ENCODE measurements around the gene C4BPA.

C4BPA gene

GRCh38 chr1:207059881-207060280, 44.2 kb upstream of the C4BPA start:
- no peak overlapping the region for H3K4me3 ChIP-seq (ENCODE audit: low read depth, low read length)
- no peak for DNase-seq (ENCODE audit: low read depth)
- no peak for TF ChIP-seq CTCF (IDR thresholded peaks at IDR 0.05; ENCODE audit: insufficient read depth, low read depth, low read length, missing control alignments)

- TF ChIP-seq CTCF (IDR thresholded peaks at IDR 0.05; ENCODE audit: insufficient read depth, low read depth, low read length, missing control alignments) = no peak
- no peak for DNase-seq (ENCODE audit: low read depth)
- H3K4me3 ChIP-seq (ENCODE audit: low read depth, low read length) = no peak overlapping the region
Observed at GRCh38 chr1:207060596-207060995, 43.4 kb upstream of the C4BPA start.

- no peak for DNase-seq (ENCODE audit: low read depth)
- no peak overlapping the region for H3K4me3 ChIP-seq (ENCODE audit: low read depth, low read length)
- TF ChIP-seq CTCF (IDR thresholded peaks at IDR 0.05; ENCODE audit: insufficient read depth, low read depth, low read length, missing control alignments) = no peak
Observed at GRCh38 chr1:207062058-207062457, 42.0 kb upstream of the C4BPA start.

GRCh38 chr1:207063014-207063413, 41.0 kb upstream of the C4BPA start:
- no peak for DNase-seq (ENCODE audit: low read depth)
- TF ChIP-seq CTCF (IDR thresholded peaks at IDR 0.05; ENCODE audit: insufficient read depth, low read depth, low read length, missing control alignments) = no peak
- no peak overlapping the region for H3K4me3 ChIP-seq (ENCODE audit: low read depth, low read length)

- no peak for TF ChIP-seq CTCF (IDR thresholded peaks at IDR 0.05; ENCODE audit: insufficient read depth, low read depth, low read length, missing control alignments)
- H3K4me3 ChIP-seq (ENCODE audit: low read depth, low read length) = no peak overlapping the region
- no peak for DNase-seq (ENCODE audit: low read depth)
Observed at GRCh38 chr1:207064561-207064960, 39.5 kb upstream of the C4BPA start.

- no peak for DNase-seq (ENCODE audit: low read depth)
- H3K4me3 ChIP-seq (ENCODE audit: low read depth, low read length) = no peak overlapping the region
- no peak for TF ChIP-seq CTCF (IDR thresholded peaks at IDR 0.05; ENCODE audit: insufficient read depth, low read depth, low read length, missing control alignments)
Observed at GRCh38 chr1:207067185-207067584, 36.8 kb upstream of the C4BPA start.

- no peak overlapping the region for H3K4me3 ChIP-seq (ENCODE audit: low read depth, low read length)
- no peak for DNase-seq (ENCODE audit: low read depth)
- TF ChIP-seq CTCF (IDR thresholded peaks at IDR 0.05; ENCODE audit: insufficient read depth, low read depth, low read length, missing control alignments) = no peak
Observed at GRCh38 chr1:207067665-207068064, 36.4 kb upstream of the C4BPA start.
